Vagina (tissue), 2 donors: ENCODE measurements around the gene HOXB4.

Experiments used
- POLR2A ChIP-seq, 2 donors: fragments of 450-650 bp; IDR thresholded peaks; one replicate each; pipeline ENCODE4 v1.6.1; 2017; ENCODE audit warnings: antibody characterized with exemption in 2 of 2, mild to moderate bottlenecking in 2 of 2, moderate library complexity in 2 of 2
- POLR2AphosphoS5 ChIP-seq, 2 donors: sonication (generic); formaldehyde crosslinking; IDR thresholded peaks; one replicate each; pipeline ENCODE4 v1.9.0; 2017; ENCODE audit warnings: antibody characterized with exemption in 2 of 2, mild to moderate bottlenecking in 2 of 2, low read depth in 1 of 2; ENCODE audit not compliant: insufficient read depth in 1 of 2
- TF ChIP-seq, protein P1 (sequence below), 3 experiments: fragments of 450-650 bp in 2 of 3; fragments of 200-600 bp in 1 of 3; sonication (generic) in 1 of 3; IDR thresholded peaks; one replicate each; pipeline ENCODE4 v1.5.1; 2017 to 2019; ENCODE audit warnings: antibody characterized with exemption in 3 of 3, mild to moderate bottlenecking in 2 of 3, moderate library complexity in 2 of 3

DNA sequence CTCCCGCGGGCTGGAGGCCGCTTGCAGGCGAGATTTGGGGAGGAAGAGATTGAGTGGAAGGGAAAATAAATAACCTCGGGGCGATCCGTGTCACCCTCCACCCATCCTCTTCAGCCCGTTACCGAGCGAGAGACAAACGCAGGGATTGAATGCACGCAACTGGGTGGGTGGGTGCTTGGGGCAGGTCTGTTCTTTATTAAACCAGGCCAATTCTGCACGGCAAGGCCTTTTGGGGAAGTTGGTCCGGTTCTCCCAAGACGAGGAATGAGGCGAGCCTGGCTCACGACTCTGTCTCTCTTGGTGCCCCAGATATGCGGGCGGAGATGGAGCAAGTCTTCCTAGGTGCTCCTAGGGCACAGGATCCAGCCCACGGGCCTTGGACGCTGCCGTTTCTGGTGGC, 33.1 kb upstream of the HOXB4 start:
- TF ChIP-seq, protein P1, sequence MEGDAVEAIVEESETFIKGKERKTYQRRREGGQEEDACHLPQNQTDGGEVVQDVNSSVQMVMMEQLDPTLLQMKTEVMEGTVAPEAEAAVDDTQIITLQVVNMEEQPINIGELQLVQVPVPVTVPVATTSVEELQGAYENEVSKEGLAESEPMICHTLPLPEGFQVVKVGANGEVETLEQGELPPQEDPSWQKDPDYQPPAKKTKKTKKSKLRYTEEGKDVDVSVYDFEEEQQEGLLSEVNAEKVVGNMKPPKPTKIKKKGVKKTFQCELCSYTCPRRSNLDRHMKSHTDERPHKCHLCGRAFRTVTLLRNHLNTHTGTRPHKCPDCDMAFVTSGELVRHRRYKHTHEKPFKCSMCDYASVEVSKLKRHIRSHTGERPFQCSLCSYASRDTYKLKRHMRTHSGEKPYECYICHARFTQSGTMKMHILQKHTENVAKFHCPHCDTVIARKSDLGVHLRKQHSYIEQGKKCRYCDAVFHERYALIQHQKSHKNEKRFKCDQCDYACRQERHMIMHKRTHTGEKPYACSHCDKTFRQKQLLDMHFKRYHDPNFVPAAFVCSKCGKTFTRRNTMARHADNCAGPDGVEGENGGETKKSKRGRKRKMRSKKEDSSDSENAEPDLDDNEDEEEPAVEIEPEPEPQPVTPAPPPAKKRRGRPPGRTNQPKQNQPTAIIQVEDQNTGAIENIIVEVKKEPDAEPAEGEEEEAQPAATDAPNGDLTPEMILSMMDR (IDR thresholded peaks at IDR 0.05) = no peak
- no peak for TF ChIP-seq POLR2A (IDR thresholded peaks at IDR 0.05)
- no peak for TF ChIP-seq POLR2AphosphoS5 (IDR thresholded peaks at IDR 0.05; ENCODE audit: insufficient read depth in 1 of 2, low read depth in 1 of 2)
